GM12878 (cell line): Measurements from ENCODE around the gene RASGRP3. TPM values are rescaled to one million over a fixed set of nuclear protein-coding genes. Genes with fewer than 3 reads are reported as not detected.

ENCODE experiments used
- ATAC-seq: fragments of 200-7000 bp; cut with Tn5 transposase; 3 replicates; pipeline ENCODE4 v1.9.1; 2020; ENCODE audit warnings: mild to moderate bottlenecking, moderate library complexity
- BruUV-seq: library from RNA; stranded (reverse); fragments of 400-500 nt; replicated peaks from 2 replicates; lab custom pipeline; 2021; lab: Mats Ljungman, UMichigan
- CTCF ChIA-PET: fragments of 300-600 bp; sonication (Branson Sonifier 250); formaldehyde crosslinking; extraction: SDS; loops from one replicate; lab custom pipeline; 2021; ENCODE audit warnings: inconsistent platforms; lab: Yijun Ruan, JAX
- POLR2A ChIA-PET: fragments of 350-600 bp; formaldehyde crosslinking; extraction: SDS; loops from one replicate; lab custom pipeline; 2021; ENCODE audit warnings: inconsistent platforms; lab: Charles Lee
- RAD21 ChIA-PET: fragments of 300-600 bp; sonication (Branson Sonifier 250); formaldehyde crosslinking; loops from one replicate; lab custom pipeline; 2023; ENCODE audit warnings: antibody characterized with exemption; ENCODE audit not compliant: unreplicated experiment; lab: Charles Lee
- SMC1A ChIA-PET: fragments of 300-600 bp; sonication (Branson Sonifier 250); formaldehyde crosslinking; loops from one replicate; lab custom pipeline; 2023; ENCODE audit not compliant: unreplicated experiment, uncharacterized antibody; lab: Charles Lee
- DNase-seq: peaks from one replicate; pipeline ENCODE4 v3.0.0-alpha.2; 2011; ENCODE audit warnings: low read depth, low spot score
- FAIRE-seq: peaks from 3 replicates; lab custom pipeline; 2011; peaks lifted over from hg19 to GRCh38; lab: Jason Lieb, UNC
- H2AFZ ChIP-seq: 2 replicates; pipeline ENCODE4 v1.6.0; 2011; ENCODE audit warnings: low read depth, low read length, control low read depth; ENCODE audit not compliant: control insufficient read depth
- H3K27ac ChIP-seq: 2 replicates; pipeline ENCODE4 v1.5.1; 2011; ENCODE audit warnings: control low read depth; ENCODE audit not compliant: control insufficient read depth, insufficient read depth
- H3K27me3 ChIP-seq, 2 experiments: replicated peaks in 1 of 2; 2 replicates each; pipeline versions ENCODE4 v1.6.0 to v1.6.1; 2011; ENCODE audit warnings: low read length in 1 of 2; ENCODE audit not compliant: control insufficient read depth in 2 of 2, insufficient read depth in 2 of 2
- H3K36me3 ChIP-seq, 2 experiments: 2 replicates each; pipeline ENCODE4 v1.5.1; 2011; ENCODE audit warnings: low read length in 1 of 2; ENCODE audit not compliant: control insufficient read depth in 2 of 2, insufficient read depth in 2 of 2
- H3K4me1 ChIP-seq: 2 replicates; pipeline ENCODE4 v1.6.1; 2011; ENCODE audit warnings: mild to moderate bottlenecking, low read length, moderate library complexity, mixed read lengths; ENCODE audit not compliant: control insufficient read depth, insufficient read depth
- H3K4me2 ChIP-seq: 2 replicates; pipeline ENCODE4 v1.6.0; 2011; ENCODE audit warnings: control low read depth; ENCODE audit not compliant: control insufficient read depth, insufficient read depth
- H3K4me3 ChIP-seq: fragments of 200-600 bp; sonication (generic); 2 replicates; pipeline ENCODE4 v1.5.1; 2016
- H3K79me2 ChIP-seq: 2 replicates; pipeline ENCODE4 v1.6.0; 2011; ENCODE audit warnings: low read length; ENCODE audit not compliant: control insufficient read depth, insufficient read depth
- H3K9ac ChIP-seq: 2 replicates; pipeline ENCODE4 v1.8.0; 2011; ENCODE audit warnings: low read length, control low read depth, mixed read lengths; ENCODE audit not compliant: control insufficient read depth, insufficient read depth
- H3K9me3 ChIP-seq: replicated peaks from 3 replicates; pipeline ENCODE4 v1.5.1; 2011; ENCODE audit warnings: mild to moderate bottlenecking, low read length; ENCODE audit not compliant: control insufficient read depth, insufficient read depth
- H4K20me1 ChIP-seq: 2 replicates; pipeline ENCODE4 v1.6.0; 2011; ENCODE audit not compliant: control insufficient read depth, insufficient read depth
- BMI1 ChIP-seq: fragments of 450-650 bp; IDR thresholded peaks from 2 replicates; pipeline ENCODE4 v1.6.1; 2016; ENCODE audit warnings: mild to moderate bottlenecking, moderate library complexity, borderline replicate concordance
- BRCA1 ChIP-seq: IDR thresholded peaks from 2 replicates; pipeline ENCODE4 v1.6.1; 2011; ENCODE audit warnings: low read depth, low read length, improper control_type of control experiment
- CBX3 ChIP-seq: fragments of 200-600 bp; sonication (generic); IDR thresholded peaks from 2 replicates; pipeline ENCODE4 v1.6.1; 2016; ENCODE audit warnings: low read depth, borderline replicate concordance
- CEBPB ChIP-seq, 2 experiments: fragments of 150-350 bp in 1 of 2; IDR thresholded peaks; 2 replicates each; pipeline ENCODE4 v1.6.1; 2012 to 2014; ENCODE audit warnings: low read depth in 2 of 2, low read length in 2 of 2, borderline replicate concordance in 1 of 2, inconsistent platforms in 1 of 2
- CHD2 ChIP-seq: IDR thresholded peaks from 2 replicates; pipeline ENCODE4 v1.6.1; 2011; ENCODE audit warnings: low read depth, low read length, improper control_type of control experiment, borderline replicate concordance
- EGR1 ChIP-seq, 2 experiments: IDR thresholded peaks; 1 replicate in 1 of 2; 2 replicates in 1 of 2; pipeline ENCODE4 v1.6.1; 2011 to 2012; ENCODE audit warnings: low read depth in 2 of 2, low read length in 2 of 2, borderline replicate concordance in 1 of 2, mild to moderate bottlenecking in 1 of 2, moderate library complexity in 1 of 2
- PBX3 ChIP-seq: IDR thresholded peaks from 2 replicates; pipeline ENCODE4 v1.6.1; 2011; ENCODE audit warnings: mild to moderate bottlenecking, low read depth, low read length, moderate library complexity; ENCODE audit not compliant: insufficient replicate concordance
- PKNOX1 ChIP-seq: fragments of 450-650 bp; IDR thresholded peaks from 2 replicates; pipeline ENCODE4 v1.6.1; 2016; ENCODE audit warnings: mild to moderate bottlenecking
- POU2F2 ChIP-seq: IDR thresholded peaks from 3 replicates; pipeline ENCODE4 v1.6.1; 2011; ENCODE audit warnings: low read depth, mild to moderate bottlenecking, low read length, borderline replicate concordance
- RAD21 ChIP-seq: IDR thresholded peaks from 2 replicates; pipeline ENCODE4 v1.6.1; 2011; ENCODE audit warnings: mild to moderate bottlenecking, low read depth, low read length, moderate library complexity; ENCODE audit not compliant: insufficient read depth
- STAT1 ChIP-seq: fragments of 450-650 bp; conservative IDR thresholded peaks from 2 replicates; pipeline ENCODE4 v1.6.1; 2014; ENCODE audit warnings: antibody characterized with exemption, mild to moderate bottlenecking
- TARDBP ChIP-seq: IDR thresholded peaks from 2 replicates; pipeline ENCODE4 v1.6.1; 2016; ENCODE audit warnings: borderline replicate concordance
- ZBED1 ChIP-seq: IDR thresholded peaks from 2 replicates; pipeline ENCODE4 v1.6.1; 2016; ENCODE audit warnings: borderline replicate concordance
- WGBS: methylation state at CpG from one replicate; pipeline ENCODE4 v1.1.6; 2016; ENCODE audit warnings: low lambda C conversion rate; ENCODE audit not compliant: insufficient replicate concordance, insufficient coverage; ENCODE audit errors: missing lambda C conversion rate; 5-methylcytosine and 5-hydroxymethylcytosine counted together
- in situ Hi-C: fragments of 300-500 bp; cut with MboI; formaldehyde crosslinking; loops from 9 replicates; pipeline ENCODE4 v1.14.3; 2018; ENCODE audit warnings: mixed read lengths
- intact Hi-C: fragments of 100-400 bp; cut with micrococcal nuclease; formaldehyde crosslinking; loops from one replicate; pipeline ENCODE4 v1.14.2; 2022; ENCODE audit not compliant: unreplicated experiment
- polyA plus RNA-seq, 11 experiments: library from polyadenylated mRNA; depleted of rRNA in 4 of 11; unstranded in 6 of 11; stranded (reverse) in 5 of 11; fragments of >200 nt; fragmentation: Nextera tagmentation in 4 of 11; fragmentation: Illumina TruSeq in 1 of 11; extraction: Ambion mirVana in 4 of 11; extraction: Trizol in 1 of 11; gene quantifications; 1 replicate in 1 of 11; 2 replicates in 10 of 11; pipeline versions ENCODE4 v1.2.1 to v1.2.3, GENCODE V29; 2011 to 2016; ENCODE audit warnings: inconsistent platforms in 2 of 11, missing spikeins in 2 of 11, low read depth in 1 of 11
- total RNA-seq, 4 experiments: library from RNA; depleted of rRNA in 3 of 4; stranded (reverse); fragments of >200 nt in 3 of 4; fragmentation: Illumina TruSeq in 1 of 4; extraction: Trizol in 1 of 4; gene quantifications; 2 replicates each; pipeline versions ENCODE4 v1.2.1 to v1.2.3, GENCODE V29; 2013 to 2021

Gene RASGRP3
- total and polyA plus RNA-seq, 10 of the 15 experiments (the other 5 are each of a cell fraction or from before 2014, with no cell fraction given) = 31.6 to 106 (median 64.7) TPM

DNA sequence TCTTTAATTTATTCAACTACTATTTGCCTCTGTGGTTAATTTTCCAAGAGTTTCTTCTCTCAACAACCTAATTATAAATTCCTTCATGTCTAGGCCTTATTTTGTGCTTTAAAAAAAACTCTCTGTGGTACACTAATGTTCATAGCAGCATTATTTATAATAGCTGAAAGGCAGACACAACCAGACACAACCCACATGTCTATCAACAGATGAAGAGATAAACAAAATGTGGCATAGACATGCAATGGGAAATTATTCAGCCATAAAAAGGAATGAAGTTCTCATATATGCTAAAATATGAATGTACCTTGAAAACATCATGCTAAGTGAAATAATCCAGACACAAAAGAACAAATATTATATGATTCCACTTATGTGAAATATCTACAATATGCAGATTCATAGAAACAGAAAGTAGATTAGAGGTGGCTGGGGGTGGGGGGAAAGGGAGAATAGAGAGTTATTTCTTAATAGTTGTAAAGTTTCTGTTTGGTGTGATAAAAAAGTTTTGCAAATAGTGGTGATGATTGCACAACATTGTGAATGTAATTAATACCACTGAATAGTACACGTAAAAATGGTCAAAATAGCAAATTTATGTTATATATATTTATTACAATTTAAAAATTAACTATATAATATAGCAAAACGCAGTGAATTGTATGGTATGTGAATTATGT is 28.1 kb upstream of the RASGRP3 start:
- H3K4me1 ChIP-seq = no peaks in the 10 kb centered on the region
- TF ChIP-seq CBX3 (no peak), PKNOX1 (0 out of 2 replicates have a peak, but pooled peaks have one; percentile 35), POU2F2 (no peak), BMI1 (no peak), BRCA1 (no peak), ZBED1 (no peak), EGR1 (IDR thresholded peaks at IDR 0.05; ENCODE audit: borderline replicate concordance in 1 of 2, low read depth in 2 of 2, low read length in 2 of 2) (no peak), TARDBP (no peak), STAT1 (no peak), CHD2 (no peak), PBX3 (no peak), CEBPB (IDR thresholded peaks at IDR 0.05; ENCODE audit: borderline replicate concordance in 1 of 2, low read depth in 2 of 2, low read length in 2 of 2) (peak in 1 of 2 experiments; percentile 28; a peak in 1 of 4 replicates), RAD21 (no peak)
- no peak for DNase-seq
- H3K27me3 ChIP-seq = no peaks in the 10 kb centered on the region
- H3K4me3 ChIP-seq = no peak overlapping the region
- no peak overlapping the region; the same call in 1 of the 2 replicates for H2AFZ ChIP-seq
- no peak overlapping the region for H3K4me2 ChIP-seq
- H3K36me3 ChIP-seq = no peaks in the 10 kb centered on the region
- intact Hi-C loops (no loop called here), in situ Hi-C loops (no loop called here)
- SMC1A ChIA-PET = no interaction called here
- no peaks in the 10 kb centered on the region for H4K20me1 ChIP-seq
- RAD21 ChIA-PET = interaction anchor here (0.7 kb wide), 1 partner anchor 1335 kb away, joined by 3 read pairs; no protein-coding TSS in a partner anchor
- H3K27ac ChIP-seq = no peak overlapping the region
- ATAC-seq = peak; percentile 42; the same call in 2 of the 3 replicates
- H3K9ac ChIP-seq = no peak overlapping the region
- POLR2A ChIA-PET = no interaction called here
- 58% methylated on average over 2 of the region's 2 CpGs for WGBS
- H3K9me3 ChIP-seq = no peaks in the 10 kb centered on the region; the same call in 2 of the 3 replicates
- no TSS peak for BruUV-seq
- no peak for FAIRE-seq
- CTCF ChIA-PET = no interaction called here
- no peaks in the 10 kb centered on the region for H3K79me2 ChIP-seq
